MM.1S (cell line): Measurements from ENCODE around the gene CEACAM4.

ENCODE experiments used
- DNase-seq: peaks from one replicate; pipeline ENCODE4 v3.0.0-alpha.2; 2015
- H2AFZ ChIP-seq: fragments of 300-600 bp; sonication (generic); 2 replicates; pipeline ENCODE4 v1.6.0; 2016; ENCODE audit warnings: antibody characterized with exemption, low read length
- H3F3A ChIP-seq: fragments of 300-600 bp; sonication (generic); 2 replicates; pipeline ENCODE4 v1.6.1; 2016; ENCODE audit warnings: mild to moderate bottlenecking, antibody characterized with exemption, low read length, moderate library complexity, mixed read lengths; ENCODE audit not compliant: insufficient read depth
- H3K27ac ChIP-seq: fragments of 300-600 bp; sonication (generic); 2 replicates; pipeline ENCODE4 v1.5.1; 2016; ENCODE audit warnings: mild to moderate bottlenecking, low read length
- H3K27me3 ChIP-seq: fragments of 300-600 bp; sonication (generic); replicated peaks from 2 replicates; pipeline ENCODE4 v1.6.0; 2016; ENCODE audit warnings: low read length; ENCODE audit not compliant: insufficient read depth
- H3K36me3 ChIP-seq: fragments of 300-600 bp; sonication (generic); replicated peaks from 2 replicates; pipeline ENCODE4 v1.6.1; 2016; ENCODE audit warnings: mild to moderate bottlenecking, low read length, mixed read lengths; ENCODE audit not compliant: insufficient read depth
- H3K4me1 ChIP-seq: fragments of 300-600 bp; sonication (generic); 2 replicates; pipeline ENCODE4 v1.6.1; 2016; ENCODE audit warnings: low read length, mixed read lengths
- H3K4me2 ChIP-seq: fragments of 300-600 bp; sonication (generic); 2 replicates; pipeline ENCODE4 v1.6.0; 2016; ENCODE audit warnings: low read depth, low read length
- H3K4me3 ChIP-seq: fragments of 300-600 bp; sonication (generic); 2 replicates; pipeline ENCODE4 v1.5.1; 2016; ENCODE audit warnings: low read length, mixed read lengths
- H3K79me2 ChIP-seq: fragments of 300-600 bp; sonication (generic); 2 replicates; pipeline ENCODE4 v1.6.1; 2016; ENCODE audit warnings: mixed run types, low read length, mixed read lengths
- H3K9ac ChIP-seq: fragments of 300-600 bp; sonication (generic); 2 replicates; pipeline ENCODE4 v1.6.1; 2016; ENCODE audit warnings: low read length, mixed read lengths
- H3K9me2 ChIP-seq: fragments of 300-600 bp; sonication (generic); replicated peaks from 2 replicates; pipeline ENCODE4 v1.6.1; 2016; ENCODE audit warnings: mild to moderate bottlenecking, low read length, mixed read lengths; ENCODE audit not compliant: insufficient read depth
- H3K9me3 ChIP-seq: fragments of 300-600 bp; sonication (generic); replicated peaks from 2 replicates; pipeline ENCODE4 v1.6.1; 2016; ENCODE audit warnings: mild to moderate bottlenecking, low read length, mixed read lengths; ENCODE audit not compliant: insufficient read depth
- H4K20me1 ChIP-seq: fragments of 300-600 bp; sonication (generic); 2 replicates; pipeline ENCODE4 v1.6.1; 2016; ENCODE audit warnings: mild to moderate bottlenecking, low read length, moderate library complexity, mixed read lengths; ENCODE audit not compliant: insufficient read depth
- CTCF ChIP-seq: fragments of 300-600 bp; sonication (generic); IDR thresholded peaks from 2 replicates; pipeline ENCODE4 v1.5.1; 2016; ENCODE audit warnings: antibody characterized with exemption, low read length, mixed read lengths
- EZH2 ChIP-seq: fragments of 300-600 bp; sonication (generic); optimal IDR thresholded peaks from 2 replicates; pipeline ENCODE3; 2017; ENCODE audit warnings: low read depth, mild to moderate bottlenecking, antibody characterized with exemption, low read length, mixed read lengths
- EZH2phosphoT487 ChIP-seq: fragments of 300-600 bp; sonication (generic); IDR thresholded peaks from 2 replicates; pipeline ENCODE4 v1.6.1; 2018; ENCODE audit warnings: antibody characterized with exemption, low read length

Gene CEACAM4

GRCh38 chr19:41652250-41652649, 25.4 kb upstream of the CEACAM4 start:
- H4K20me1 ChIP-seq: no peaks in the 10 kb centered on the region
- H3K4me3 ChIP-seq: no peak overlapping the region
- peaks cover 6% of the 10 kb centered on the region; the same call in 1 of the 2 replicates for H3K4me1 ChIP-seq
- no peaks in the 10 kb centered on the region for H3K79me2 ChIP-seq
- H3K36me3 ChIP-seq: no peaks in the 10 kb centered on the region
- no peak for DNase-seq
- no peaks in the 10 kb centered on the region for H3F3A ChIP-seq
- no peaks in the 10 kb centered on the region for H3K9me2 ChIP-seq
- no peak overlapping the region for H3K4me2 ChIP-seq
- TF ChIP-seq EZH2phosphoT487 (no peak), CTCF (no peak), EZH2 (no peak)
- H2AFZ ChIP-seq: no peak overlapping the region
- peaks cover 43% of the 10 kb centered on the region for H3K27me3 ChIP-seq
- H3K27ac ChIP-seq: no peak overlapping the region
- H3K9ac ChIP-seq: no peak overlapping the region
- H3K9me3 ChIP-seq: no peaks in the 10 kb centered on the region

- Histone ChIP-seq H3K27me3 (peaks cover 45% of the 10 kb centered on the region), H2AFZ (no peak overlapping the region), H3K79me2 (no peaks in the 10 kb centered on the region), H3K9ac (no peak overlapping the region), H3F3A (no peaks in the 10 kb centered on the region), H3K4me2 (no peak overlapping the region), H4K20me1 (no peaks in the 10 kb centered on the region), H3K4me1 (no peaks in the 10 kb centered on the region), H3K9me2 (no peaks in the 10 kb centered on the region), H3K27ac (no peak overlapping the region), H3K9me3 (no peaks in the 10 kb centered on the region), H3K4me3 (no peak overlapping the region), H3K36me3 (no peaks in the 10 kb centered on the region)
- no peak for DNase-seq
- TF ChIP-seq EZH2phosphoT487: no peak
- no peak for TF ChIP-seq CTCF
- TF ChIP-seq EZH2: no peak
These were observed 23.0 kb upstream of the CEACAM4 start for GRCh38 chr19:41649827-41650226.

- Histone ChIP-seq H3K9me2 (no peaks in the 10 kb centered on the region), H3K79me2 (no peaks in the 10 kb centered on the region), H3K36me3 (no peaks in the 10 kb centered on the region), H2AFZ (no peak overlapping the region), H3K9me3 (no peaks in the 10 kb centered on the region), H4K20me1 (no peaks in the 10 kb centered on the region), H3F3A (no peaks in the 10 kb centered on the region), H3K4me3 (no peak overlapping the region), H3K27me3 (peaks cover 41% of the 10 kb centered on the region), H3K4me2 (no peak overlapping the region), H3K9ac (no peak overlapping the region), H3K4me1 (no peaks in the 10 kb centered on the region), H3K27ac (no peak overlapping the region)
- TF ChIP-seq EZH2 (no peak), CTCF (peak; percentile 26; the same call in 1 of the 2 replicates), EZH2phosphoT487 (no peak)
- DNase-seq: no peak
These were observed 19.8 kb upstream of the CEACAM4 start for GRCh38 chr19:41646589-41647204.
